HCT116 (cell line): ENCODE data around the gene SMAD2. TPM values are rescaled to one million over a fixed set of nuclear protein-coding genes. Genes with fewer than 3 reads are reported as not detected.
A peak's percentile ranks its signal among the peaks of the same experiment; 100 is the strongest.

ENCODE experiments used
- ATAC-seq: fragments of 200-7000 bp; cut with Tn5 transposase; 2 replicates; pipeline ENCODE4 v1.9.1; 2020; ENCODE audit warnings: mild to moderate bottlenecking, moderate library complexity
- BruUV-seq: library from RNA; stranded (reverse); fragments of 400-500 nt; replicated peaks from 2 replicates; lab custom pipeline; 2021; lab: Mats Ljungman, UMichigan
- CTCF ChIA-PET: fragments of 300-600 bp; sonication (Branson Sonifier 250); formaldehyde crosslinking; loops from one replicate; lab custom pipeline; 2021; ENCODE audit warnings: antibody characterized with exemption; lab: Charles Lee
- POLR2A ChIA-PET: fragments of 300-600, 350-600 bp; sonication (Branson Sonifier 250); formaldehyde crosslinking; loops from one replicate; lab custom pipeline; 2021; ENCODE audit warnings: antibody characterized with exemption; lab: Charles Lee
- RAD21 ChIA-PET, 2 experiments: fragments of 300-600 bp; sonication (Branson Sonifier 250); formaldehyde crosslinking; loops; one replicate each; lab custom pipeline; 2023; ENCODE audit warnings: low total read pairs in 2 of 2; ENCODE audit not compliant: uncharacterized antibody in 2 of 2, unreplicated experiment in 2 of 2, low non-redundant PET in 1 of 2; lab: Charles Lee
- DNase-seq: peaks from one replicate; pipeline ENCODE4 v3.0.0-alpha.2; 2010; ENCODE audit warnings: low read depth, low spot score
- H2AFZ ChIP-seq: fragments of 200-600 bp; shearing (Covaris generic), sonication (generic); 2 replicates; pipeline ENCODE4 v1.6.1; 2017; ENCODE audit warnings: low read depth, mixed run types, mixed read lengths, antibody characterized with exemption, low read length; ENCODE audit not compliant: poor library complexity, severe bottlenecking
- H3K27ac ChIP-seq: 2 replicates; pipeline ENCODE4 v1.5.1; 2012; ENCODE audit warnings: low read depth, low read length
- H3K27me3 ChIP-seq: fragments of 200-600 bp; sonication (generic); 2 replicates; pipeline ENCODE4 v1.6.1; 2016; ENCODE audit warnings: mixed run types, low read length, mixed read lengths; ENCODE audit not compliant: insufficient read depth
- H3K36me3 ChIP-seq, 2 experiments: fragments of 200-500 bp in 1 of 2; fragments of 200-600 bp in 1 of 2; sonication (Bioruptor generic) in 1 of 2; sonication (generic) in 1 of 2; 2 replicates each; pipeline versions ENCODE4 v1.5.1 to v1.6.1; 2014 to 2016; ENCODE audit warnings: low read length in 2 of 2, inconsistent platforms in 1 of 2, mixed read lengths in 1 of 2, mixed run types in 1 of 2; ENCODE audit not compliant: insufficient read depth in 2 of 2, control insufficient read depth in 1 of 2
- H3K4me1 ChIP-seq, 2 experiments: fragments of 200-600 bp in 1 of 2; sonication (generic) in 1 of 2; 2 replicates each; pipeline versions ENCODE4 v1.5.1 to v1.6.1; 2012 to 2017; ENCODE audit warnings: low read length in 2 of 2, inconsistent platforms in 1 of 2, mild to moderate bottlenecking in 1 of 2, mixed read lengths in 1 of 2, mixed run types in 1 of 2, moderate library complexity in 1 of 2; ENCODE audit not compliant: insufficient read depth in 2 of 2, control insufficient read depth in 1 of 2
- H3K4me2 ChIP-seq: fragments of 200-600 bp; sonication (generic); 2 replicates; pipeline ENCODE4 v1.6.1; 2017; ENCODE audit warnings: mixed run types, low read length, mixed read lengths
- H3K4me3 ChIP-seq, 2 experiments: fragments of 200-600 bp in 1 of 2; sonication (generic) in 1 of 2; replicated peaks in 1 of 2; 2 replicates each; pipeline ENCODE4 v1.5.1; 2011 to 2016; ENCODE audit warnings: low read length in 2 of 2, control low read depth in 1 of 2, low read depth in 1 of 2, mild to moderate bottlenecking in 1 of 2, mixed read lengths in 1 of 2, mixed run types in 1 of 2
- H3K79me2 ChIP-seq: fragments of 200-600 bp; sonication (generic); 2 replicates; pipeline ENCODE4 v1.6.1; 2017; ENCODE audit warnings: mild to moderate bottlenecking, mixed run types, low read length, moderate library complexity, mixed read lengths; ENCODE audit not compliant: insufficient read depth
- H3K9ac ChIP-seq: fragments of 200-600 bp; sonication (generic); 2 replicates; pipeline ENCODE4 v1.6.1; 2016; ENCODE audit warnings: low read length, mixed read lengths
- H3K9me2 ChIP-seq: fragments of 200-600 bp; sonication (generic), shearing (Covaris generic); 2 replicates; pipeline ENCODE4 v1.6.1; 2017; ENCODE audit warnings: mixed run types, mild to moderate bottlenecking, moderate library complexity; ENCODE audit not compliant: insufficient read depth
- H3K9me3 ChIP-seq, 2 experiments: fragments of 200-500 bp in 1 of 2; fragments of 200-600 bp in 1 of 2; sonication (Bioruptor generic) in 1 of 2; sonication (generic) in 1 of 2; 2 replicates each; pipeline ENCODE4 v1.6.1; 2014 to 2017; ENCODE audit warnings: low read length in 2 of 2, mixed read lengths in 2 of 2, inconsistent platforms in 1 of 2, low read depth in 1 of 2, mild to moderate bottlenecking in 1 of 2, mixed run types in 1 of 2, moderate library complexity in 1 of 2; ENCODE audit not compliant: control insufficient read depth in 1 of 2, insufficient read depth in 1 of 2
- H4K20me1 ChIP-seq: fragments of 200-600 bp; sonication (generic), shearing (Covaris generic); 2 replicates; pipeline ENCODE4 v1.6.1; 2017; ENCODE audit warnings: mixed run types, mild to moderate bottlenecking, moderate library complexity; ENCODE audit not compliant: insufficient read depth
- ATF3 ChIP-seq: IDR thresholded peaks from 2 replicates; pipeline ENCODE4 v1.6.1; 2012
- CBX3 ChIP-seq: IDR thresholded peaks from 2 replicates; pipeline ENCODE4 v1.6.1; 2012; ENCODE audit warnings: low read depth
- CEBPB ChIP-seq: IDR thresholded peaks from 2 replicates; pipeline ENCODE4 v1.6.1; 2012; ENCODE audit warnings: low read depth
- EGR1 ChIP-seq: IDR thresholded peaks from 2 replicates; pipeline ENCODE4 v1.6.1; 2012; ENCODE audit warnings: low read depth
- EZH2 ChIP-seq: fragments of 200-600 bp; sonication (generic); IDR thresholded peaks from 2 replicates; pipeline ENCODE4 v1.6.1; 2017; ENCODE audit warnings: antibody characterized with exemption, mixed run types
- EZH2phosphoT487 ChIP-seq: fragments of 200-600 bp; IDR thresholded peaks from 2 replicates; pipeline ENCODE4 v1.6.1; 2018; ENCODE audit warnings: antibody characterized with exemption, borderline replicate concordance
- FOSL1 ChIP-seq: IDR thresholded peaks from 2 replicates; pipeline ENCODE4 v1.6.1; 2012; ENCODE audit warnings: low read depth
- MAX ChIP-seq: IDR thresholded peaks from 2 replicates; pipeline ENCODE4 v1.6.1; 2012
- POLR2A ChIP-seq: IDR thresholded peaks from 2 replicates; pipeline ENCODE4 v1.7.0; 2011; ENCODE audit warnings: borderline replicate concordance; ENCODE audit not compliant: insufficient read depth, insufficient read length; ENCODE audit errors: extremely low read depth
- POLR2AphosphoS5 ChIP-seq: IDR thresholded peaks from 2 replicates; pipeline ENCODE4 v1.6.1; 2011; ENCODE audit warnings: mild to moderate bottlenecking, low read depth, low read length, moderate library complexity
- RAD21 ChIP-seq: IDR thresholded peaks from 2 replicates; pipeline ENCODE4 v1.6.1; 2012; ENCODE audit warnings: low read depth, mild to moderate bottlenecking
- REST ChIP-seq: IDR thresholded peaks from 2 replicates; pipeline ENCODE4 v1.6.1; 2012; ENCODE audit warnings: low read depth
- SIN3A ChIP-seq: IDR thresholded peaks from 2 replicates; pipeline ENCODE4 v1.6.1; 2012; ENCODE audit warnings: low read depth
- SRF ChIP-seq: IDR thresholded peaks from 2 replicates; pipeline ENCODE4 v1.6.1; 2012; ENCODE audit warnings: low read depth
- TCF7L2 ChIP-seq: IDR thresholded peaks from 2 replicates; pipeline ENCODE4 v1.7.0; 2011; ENCODE audit warnings: borderline replicate concordance, inconsistent platforms; ENCODE audit not compliant: insufficient read depth, insufficient read length; ENCODE audit errors: extremely low read depth
- ZBTB33 ChIP-seq: IDR thresholded peaks from 2 replicates; pipeline ENCODE4 v1.6.1; 2011; ENCODE audit warnings: mild to moderate bottlenecking, low read length, moderate library complexity; ENCODE audit not compliant: insufficient replicate concordance; ENCODE audit errors: extremely low read depth
- ZFX ChIP-seq: fragments of 450-650 bp; IDR thresholded peaks from 2 replicates; pipeline ENCODE4 v1.6.1; 2017
- ZNF274 ChIP-seq: fragments of 200-500 bp; sonication (Bioruptor generic); IDR thresholded peaks from 2 replicates; pipeline ENCODE4 v1.6.1; 2014; ENCODE audit warnings: mild to moderate bottlenecking, low read depth, low read length, inconsistent platforms
- intact Hi-C: fragments of 100-400 bp; cut with micrococcal nuclease; formaldehyde crosslinking; loops from 2 replicates; pipeline ENCODE4 v1.10.0; 2022
- total RNA-seq: library from RNA; stranded (reverse); gene quantifications from one replicate; pipeline ENCODE4 v1.2.1, GENCODE V29; 2021; ENCODE audit not compliant: unreplicated experiment
- TF ChIP-seq, protein P1 (sequence below), 3 experiments: fragments of 200-600 bp in 1 of 3; sonication (generic) in 1 of 3; IDR thresholded peaks in 2 of 3; conservative IDR thresholded peaks in 1 of 3; 2 replicates each; pipeline ENCODE4 v1.5.1; 2012 to 2017; ENCODE audit warnings: low read depth in 2 of 3, low read length in 2 of 3, antibody characterized with exemption in 1 of 3, borderline replicate concordance in 1 of 3, control low read depth in 1 of 3, mild to moderate bottlenecking in 1 of 3, mixed read lengths in 1 of 3, mixed run types in 1 of 3, moderate library complexity in 1 of 3; ENCODE audit not compliant: insufficient read depth in 1 of 3

The SMAD2 gene
- total RNA-seq, 1 experiment from 2014 or later: 130 TPM

DNA sequence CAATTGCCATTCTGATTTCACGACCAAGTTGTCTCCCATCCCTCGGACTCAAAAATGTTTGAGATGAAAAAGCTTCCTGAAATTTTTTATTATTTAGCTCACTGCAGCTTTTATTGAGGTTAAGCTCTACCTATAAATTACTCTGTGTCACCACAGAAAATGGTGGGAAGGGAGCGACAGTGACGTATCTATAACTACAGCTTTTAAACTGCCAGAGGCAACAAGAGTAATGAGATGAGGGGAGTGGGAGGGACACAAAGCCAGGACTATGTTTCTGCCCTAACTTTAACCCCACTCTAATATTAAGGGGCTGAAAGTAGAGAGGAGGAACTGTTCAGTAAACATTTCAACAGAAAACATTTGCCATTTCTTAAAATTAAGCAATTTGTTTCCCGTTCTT, 37.4 kb downstream of the SMAD2 start:
- ChIA-PET CTCF (interaction anchor here (0.5 kb wide), 1 partner anchor 27 kb away, joined by 3 read pairs; no protein-coding TSS in a partner anchor), POLR2A (no interaction called here), RAD21 (no interaction called here)
- Histone ChIP-seq H3K4me3 (no peak overlapping the region), H3K36me3 (peaks cover 0 to 6% of the 10 kb centered on the region in 2 experiments; a peak in 1 of 4 replicates), H2AFZ (no peak overlapping the region), H3K27me3 (no peaks in the 10 kb centered on the region), H3K79me2 (peaks cover 68% of the 10 kb centered on the region), H3K4me1 (peaks cover 15 to 30% of the 10 kb centered on the region in 2 experiments), H3K9me2 (no peaks in the 10 kb centered on the region), H3K27ac (no peak overlapping the region), H3K9ac (no peak overlapping the region), H4K20me1 (0 out of 2 replicates have a peak, but pooled peaks cover 6% of the 10 kb centered on the region), H3K4me2 (peak overlapping the region; percentile 42; the same call in 1 of the 2 replicates), H3K9me3 (no peaks in the 10 kb centered on the region)
- ATAC-seq (no peak), DNase-seq (no peak)
- TF ChIP-seq CEBPB: no peak
- no peak for TF ChIP-seq RAD21
- TF ChIP-seq POLR2A: no peak
- no peak for TF ChIP-seq SIN3A
- no peak for TF ChIP-seq ZNF274
- no peak for TF ChIP-seq REST
- no peak for TF ChIP-seq EZH2phosphoT487
- no peak for TF ChIP-seq POLR2AphosphoS5
- TF ChIP-seq CBX3: no peak
- TF ChIP-seq, protein P1, sequence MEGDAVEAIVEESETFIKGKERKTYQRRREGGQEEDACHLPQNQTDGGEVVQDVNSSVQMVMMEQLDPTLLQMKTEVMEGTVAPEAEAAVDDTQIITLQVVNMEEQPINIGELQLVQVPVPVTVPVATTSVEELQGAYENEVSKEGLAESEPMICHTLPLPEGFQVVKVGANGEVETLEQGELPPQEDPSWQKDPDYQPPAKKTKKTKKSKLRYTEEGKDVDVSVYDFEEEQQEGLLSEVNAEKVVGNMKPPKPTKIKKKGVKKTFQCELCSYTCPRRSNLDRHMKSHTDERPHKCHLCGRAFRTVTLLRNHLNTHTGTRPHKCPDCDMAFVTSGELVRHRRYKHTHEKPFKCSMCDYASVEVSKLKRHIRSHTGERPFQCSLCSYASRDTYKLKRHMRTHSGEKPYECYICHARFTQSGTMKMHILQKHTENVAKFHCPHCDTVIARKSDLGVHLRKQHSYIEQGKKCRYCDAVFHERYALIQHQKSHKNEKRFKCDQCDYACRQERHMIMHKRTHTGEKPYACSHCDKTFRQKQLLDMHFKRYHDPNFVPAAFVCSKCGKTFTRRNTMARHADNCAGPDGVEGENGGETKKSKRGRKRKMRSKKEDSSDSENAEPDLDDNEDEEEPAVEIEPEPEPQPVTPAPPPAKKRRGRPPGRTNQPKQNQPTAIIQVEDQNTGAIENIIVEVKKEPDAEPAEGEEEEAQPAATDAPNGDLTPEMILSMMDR (IDR thresholded peaks at IDR 0.05 in 2 of 3, conservative IDR thresholded peaks at IDR 0.05 in 1 of 3; ENCODE audit: borderline replicate concordance in 1 of 3, insufficient read depth in 1 of 3, low read depth in 2 of 3, low read length in 2 of 3): no peak
- TF ChIP-seq FOSL1: no peak
- TF ChIP-seq SRF: no peak
- TF ChIP-seq ZBTB33: no peak
- no peak for TF ChIP-seq MAX
- no peak for TF ChIP-seq ZFX
- no peak for TF ChIP-seq TCF7L2
- TF ChIP-seq ATF3: no peak
- TF ChIP-seq EGR1: no peak
- TF ChIP-seq EZH2: no peak
- intact Hi-C loops: no loop called here
- no TSS peak for BruUV-seq
